Measurements from ENCODE around the gene PIWIL4.
"Not testable (repeated sequence)": the region's sequence is repeated elsewhere in the genome, so short reads cannot be mapped to it uniquely, and the experiment has no call there.

PIWIL4 gene

GRCh38 chr11:94549146-94549545, 18.0 kb upstream of the PIWIL4 start:
- DNase-seq (ENCODE audit: low spot score): no peak

GRCh38 chr11:94550513-94550912, 16.7 kb upstream of the PIWIL4 start:
- no peak for DNase-seq (ENCODE audit: low spot score)

- DNase-seq (ENCODE audit: low spot score): no peak
Observed at GRCh38 chr11:94553938-94554337, 13.2 kb upstream of the PIWIL4 start.

- DNase-seq (ENCODE audit: low spot score): not testable (repeated sequence)
Observed at GRCh38 chr11:94555752-94556329, 11.3 kb upstream of the PIWIL4 start.

GRCh38 chr11:94557421-94557820, 9.7 kb upstream of the PIWIL4 start:
- DNase-seq (ENCODE audit: low spot score): peak; percentile 27

- DNase-seq (ENCODE audit: low spot score): peak; percentile 21
Observed at GRCh38 chr11:94557992-94558391, 9.2 kb upstream of the PIWIL4 start.

GRCh38 chr11:94558468-94558867, 8.7 kb upstream of the PIWIL4 start:
- DNase-seq (ENCODE audit: low spot score): no peak

- no peak for DNase-seq (ENCODE audit: low spot score)
Observed at GRCh38 chr11:94558932-94559331, 8.2 kb upstream of the PIWIL4 start.

- DNase-seq (ENCODE audit: low spot score): no peak
Observed at GRCh38 chr11:94559361-94559760, 7.8 kb upstream of the PIWIL4 start.

GRCh38 chr11:94560834-94561233, 6.3 kb upstream of the PIWIL4 start:
- no peak for DNase-seq (ENCODE audit: low spot score)

GRCh38 chr11:94563176-94563847, 3.9 kb upstream of the PIWIL4 start:
- peak; percentile 86 for DNase-seq (ENCODE audit: low spot score)

GRCh38 chr11:94563848-94564467, 3.2 kb upstream of the PIWIL4 start:
- no peak for DNase-seq (ENCODE audit: low spot score)

- no peak for DNase-seq (ENCODE audit: low spot score)
Observed at GRCh38 chr11:94568200-94568599, 1.0 kb downstream of the PIWIL4 start.

GRCh38 chr11:94568717-94569116, 1.5 kb downstream of the PIWIL4 start:
- DNase-seq (ENCODE audit: low spot score): no peak

GRCh38 chr11:94572975-94573374, 5.8 kb downstream of the PIWIL4 start:
- DNase-seq (ENCODE audit: low spot score): not testable (repeated sequence)

- peak; percentile 51 for DNase-seq (ENCODE audit: low spot score)
Observed at GRCh38 chr11:94574193-94574961, 7.2 kb downstream of the PIWIL4 start.

- DNase-seq (ENCODE audit: low spot score): no peak
Observed at GRCh38 chr11:94576306-94576705, 9.1 kb downstream of the PIWIL4 start.

GRCh38 chr11:94577841-94578240, 10.7 kb downstream of the PIWIL4 start:
- DNase-seq (ENCODE audit: low spot score): no peak

GRCh38 chr11:94581926-94582325, 14.8 kb downstream of the PIWIL4 start:
- DNase-seq (ENCODE audit: low spot score): no peak

GRCh38 chr11:94583213-94583865, 16.2 kb downstream of the PIWIL4 start:
- DNase-seq (ENCODE audit: low spot score): no peak

- peak; percentile 13 for DNase-seq (ENCODE audit: low spot score)
Observed at GRCh38 chr11:94583866-94584500, 16.8 kb downstream of the PIWIL4 start.

- no peak for DNase-seq (ENCODE audit: low spot score)
Observed at GRCh38 chr11:94584978-94585377, 17.8 kb downstream of the PIWIL4 start.
